HEK293 (cell line): ENCODE data around the gene PCDHGB7.
"Not testable (repeated sequence)": the region's sequence is repeated elsewhere in the genome, so short reads cannot be mapped to it uniquely, and the experiment has no call there.

Experiments used
- CTCF ChIP-seq: fragments of 450-650 bp; formaldehyde crosslinking; IDR thresholded peaks from 2 replicates; pipeline ENCODE4 v1.5.1; 2016; ENCODE audit warnings: missing biosample characterization, missing genetic modification characterization
- YY1 ChIP-seq: fragments of 450-650 bp; formaldehyde crosslinking; IDR thresholded peaks from 2 replicates; pipeline ENCODE4 v1.5.1; 2018; ENCODE audit warnings: missing biosample characterization, missing genetic modification characterization
- ZBTB8A ChIP-seq: fragments of 450-650 bp; formaldehyde crosslinking; IDR thresholded peaks from 2 replicates; pipeline ENCODE4 v1.5.1; 2016; ENCODE audit warnings: missing biosample characterization, missing genetic modification characterization

GRCh38 chr5:141397756-141398551 is 19.5 kb upstream of the PCDHGB7 start, which contains the start of gene PCDHGB5:
- TF ChIP-seq CTCF (tag by site-specific recombination): 0 out of 2 replicates have a peak, but pooled peaks have one; percentile 37
- not testable (repeated sequence) for TF ChIP-seq YY1; ZBTB8A (tag by site-specific recombination)
